AG04449 (cell line): ENCODE measurements around the gene TSPAN6.

Source experiments
- CTCF ChIA-PET: fragments of 350-600 bp; formaldehyde crosslinking; extraction: SDS; loops from one replicate; lab custom pipeline; 2021; ENCODE audit warnings: antibody characterized with exemption; lab: Yijun Ruan, JAX
- POLR2A ChIA-PET: fragments of 400-600, 350-600 bp; formaldehyde crosslinking; extraction: SDS; loops from one replicate; lab custom pipeline; 2020; ENCODE audit warnings: antibody characterized with exemption, inconsistent platforms; lab: Yijun Ruan, JAX
- DNase-seq: peaks from one replicate; pipeline ENCODE4 v3.0.0-alpha.2; 2010; ENCODE audit warnings: low read depth, low spot score
- H3K4me3 ChIP-seq: 2 replicates; pipeline ENCODE4 v1.5.1; 2011; ENCODE audit warnings: low read depth, mild to moderate bottlenecking, control low read depth, low read length
- TF ChIP-seq, protein P1 (sequence below): IDR thresholded peaks from one replicate; pipeline ENCODE4 v1.5.1; 2011; ENCODE audit warnings: mild to moderate bottlenecking, moderate library complexity, low read length, control low read depth, inconsistent platforms; ENCODE audit not compliant: insufficient read depth; ENCODE audit errors: missing control alignments

The TSPAN6 gene

GRCh38 chrX:100636321-100636991, at the start of gene TSPAN6:
Gene TSPAN6, minus strand, starts transcription at chrX:100636806. Its CDS starts 112 bp downstream, at chrX:100636694.
- CTCF ChIA-PET, result interaction anchor here (0.6 to 3.5 kb wide), 21 partner anchors 9 to 132 kb away, joined by 3 to 27 read pairs (median 6); partner anchors contain the start of gene SRPX2

GRCh38 chrX:100685997-100686305, 49.3 kb upstream of the TSPAN6 start:
- H3K4me3 ChIP-seq, result no peak overlapping the region
- CTCF ChIA-PET, result interaction anchor here (0.6 to 8.7 kb wide), 17 partner anchors 9 to 174 kb away, joined by 3 to 210 read pairs (median 6); partner anchors contain the start of gene TSPAN6
- TF ChIP-seq, protein P1, sequence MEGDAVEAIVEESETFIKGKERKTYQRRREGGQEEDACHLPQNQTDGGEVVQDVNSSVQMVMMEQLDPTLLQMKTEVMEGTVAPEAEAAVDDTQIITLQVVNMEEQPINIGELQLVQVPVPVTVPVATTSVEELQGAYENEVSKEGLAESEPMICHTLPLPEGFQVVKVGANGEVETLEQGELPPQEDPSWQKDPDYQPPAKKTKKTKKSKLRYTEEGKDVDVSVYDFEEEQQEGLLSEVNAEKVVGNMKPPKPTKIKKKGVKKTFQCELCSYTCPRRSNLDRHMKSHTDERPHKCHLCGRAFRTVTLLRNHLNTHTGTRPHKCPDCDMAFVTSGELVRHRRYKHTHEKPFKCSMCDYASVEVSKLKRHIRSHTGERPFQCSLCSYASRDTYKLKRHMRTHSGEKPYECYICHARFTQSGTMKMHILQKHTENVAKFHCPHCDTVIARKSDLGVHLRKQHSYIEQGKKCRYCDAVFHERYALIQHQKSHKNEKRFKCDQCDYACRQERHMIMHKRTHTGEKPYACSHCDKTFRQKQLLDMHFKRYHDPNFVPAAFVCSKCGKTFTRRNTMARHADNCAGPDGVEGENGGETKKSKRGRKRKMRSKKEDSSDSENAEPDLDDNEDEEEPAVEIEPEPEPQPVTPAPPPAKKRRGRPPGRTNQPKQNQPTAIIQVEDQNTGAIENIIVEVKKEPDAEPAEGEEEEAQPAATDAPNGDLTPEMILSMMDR, result no peak
- POLR2A ChIA-PET, result no interaction called here
- no peak for DNase-seq

More at GRCh38 chrX:100636321-100636991, at the start of gene TSPAN6:
- POLR2A ChIA-PET, result no interaction called here
- TF ChIP-seq, protein P1, result peak; percentile 33
- DNase-seq, result no peak
- peak within 1 kb of the TSS; percentile 66 for H3K4me3 ChIP-seq

DNA sequence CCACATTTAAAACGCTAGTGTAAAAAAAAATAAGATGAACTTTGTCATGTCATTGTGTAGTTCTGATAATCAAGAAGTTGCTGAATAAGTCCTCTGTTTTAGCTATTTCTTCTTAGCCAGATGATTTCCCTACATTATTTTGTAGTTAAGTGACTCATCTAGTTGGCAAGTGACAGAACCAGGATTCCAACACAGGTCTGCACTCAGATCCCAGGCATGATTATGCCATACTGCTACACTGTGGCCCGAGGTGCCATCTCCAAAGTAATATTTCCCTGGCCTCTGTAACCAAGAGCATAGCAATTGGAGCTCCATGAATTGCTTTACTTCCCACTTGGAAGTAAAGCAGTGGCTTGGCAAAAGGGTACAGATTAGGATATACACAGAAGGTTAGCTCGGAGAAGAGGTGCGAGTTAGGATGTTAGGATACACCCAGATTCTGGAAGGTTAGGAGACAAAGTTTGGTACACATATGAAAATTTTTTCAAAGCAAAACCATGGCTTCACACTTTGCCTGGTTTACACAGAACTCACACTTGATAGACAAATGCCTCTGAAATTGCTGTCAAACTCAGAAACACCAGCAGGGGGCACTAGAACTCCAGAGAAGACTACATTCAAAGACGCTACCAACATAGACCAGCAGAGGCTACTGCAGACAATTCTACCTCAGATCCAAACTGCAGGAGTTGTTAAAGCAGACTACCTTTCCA, 48.8 kb upstream of the TSPAN6 start:
- DNase-seq, result peak; percentile 19
- TF ChIP-seq, protein P1, result peak; percentile 57
- POLR2A ChIA-PET, result interaction anchor here (1.2 kb wide), 1 partner anchor 705 kb away, joined by 3 read pairs; the partner anchor contains the start of gene RPL36A
- H3K4me3 ChIP-seq, result no peak overlapping the region
- CTCF ChIA-PET, result interaction anchor here (0.6 to 8.7 kb wide), 29 partner anchors 8 to 173 kb away, joined by 3 to 210 read pairs (median 4); partner anchors contain the start of gene TSPAN6

GRCh38 chrX:100682939-100683338, 46.3 kb upstream of the TSPAN6 start:
- CTCF ChIA-PET, result interaction anchor here (1.6 to 8.7 kb wide), 4 partner anchors 8 to 84 kb away, joined by 3 to 210 read pairs (median 48); no protein-coding TSS in a partner anchor
- POLR2A ChIA-PET, result interaction anchor here (0.7 kb wide), 1 partner anchor 103 kb away, joined by 5 read pairs; no protein-coding TSS in a partner anchor
- H3K4me3 ChIP-seq, result no peak overlapping the region
- no peak for DNase-seq
- TF ChIP-seq, protein P1, result no peak

GRCh38 chrX:100681599-100681998, 45.0 kb upstream of the TSPAN6 start:
- CTCF ChIA-PET, result interaction anchor here (1.0 to 8.7 kb wide), 4 partner anchors 10 to 87 kb away, joined by 3 to 81 read pairs (median 8); no protein-coding TSS in a partner anchor
- POLR2A ChIA-PET, result no interaction called here
- no peak overlapping the region for H3K4me3 ChIP-seq
- no peak for DNase-seq
- TF ChIP-seq, protein P1, result no peak

- peak; percentile 1 for DNase-seq
- TF ChIP-seq, protein P1, result no peak
- ChIA-PET CTCF (interaction anchor here (1.0 to 8.7 kb wide), 6 partner anchors 9 to 88 kb away, joined by 3 to 81 read pairs (median 5); partner anchors contain the start of gene TSPAN6), POLR2A (no interaction called here)
- no peak overlapping the region for H3K4me3 ChIP-seq
Measured at GRCh38 chrX:100680756-100681155, 44.1 kb upstream of the TSPAN6 start.
